ENCODE results near the gene PRKAR1B.
"Not testable (repeated sequence)": the region's sequence is repeated elsewhere in the genome, so short reads cannot be mapped to it uniquely, and the experiment has no call there.

The PRKAR1B gene

GRCh38 chr7:618539-619367 is 108.3 kb downstream of the PRKAR1B start:
- Histone ChIP-seq H3K4me3 (ENCODE audit: severe bottlenecking) (no peak overlapping the region), H3K27me3 (ENCODE audit: insufficient read depth, poor library complexity, severe bottlenecking) (no peaks in the 10 kb centered on the region), H3K27ac (ENCODE audit: poor library complexity, severe bottlenecking) (no peak overlapping the region), H3K4me1 (ENCODE audit: insufficient read depth, poor library complexity, severe bottlenecking) (peaks cover 8% of the 10 kb centered on the region), H3K9me3 (ENCODE audit: severe bottlenecking) (peaks cover 4% of the 10 kb centered on the region), H3K36me3 (ENCODE audit: low read depth) (no peaks in the 10 kb centered on the region)
- TF ChIP-seq CTCF (IDR thresholded peaks at IDR 0.05; ENCODE audit: poor library complexity, severe bottlenecking) = no peak
- DNase-seq (ENCODE audit: low spot score) = no peak
- no peak for ATAC-seq (ENCODE audit: low read depth)

- TF ChIP-seq CTCF (IDR thresholded peaks at IDR 0.05; ENCODE audit: poor library complexity, severe bottlenecking) = no peak
- Histone ChIP-seq H3K9me3 (ENCODE audit: severe bottlenecking) (peaks cover 4% of the 10 kb centered on the region), H3K27ac (ENCODE audit: poor library complexity, severe bottlenecking) (no peak overlapping the region), H3K27me3 (ENCODE audit: insufficient read depth, poor library complexity, severe bottlenecking) (no peaks in the 10 kb centered on the region), H3K36me3 (ENCODE audit: low read depth) (no peaks in the 10 kb centered on the region), H3K4me3 (ENCODE audit: severe bottlenecking) (no peak overlapping the region), H3K4me1 (ENCODE audit: insufficient read depth, poor library complexity, severe bottlenecking) (peaks cover 15% of the 10 kb centered on the region)
- DNase-seq (ENCODE audit: low spot score) = no peak
- no peak for ATAC-seq (ENCODE audit: low read depth)
Observed at GRCh38 chr7:617614-618538, 109.2 kb downstream of the PRKAR1B start.

GRCh38 chr7:613442-614140 is 113.5 kb downstream of the PRKAR1B start:
- H3K27me3 ChIP-seq (ENCODE audit: insufficient read depth, poor library complexity, severe bottlenecking) = no peaks in the 10 kb centered on the region
- peak overlapping the region; percentile 9 for H3K4me3 ChIP-seq (ENCODE audit: severe bottlenecking)
- DNase-seq (ENCODE audit: low spot score) (no peak), ATAC-seq (ENCODE audit: low read depth) (peak; percentile 87)
- peak; percentile 31 for TF ChIP-seq CTCF (IDR thresholded peaks at IDR 0.05; ENCODE audit: poor library complexity, severe bottlenecking)
- H3K27ac ChIP-seq (ENCODE audit: poor library complexity, severe bottlenecking) = peak overlapping the region; percentile 66
- H3K4me1 ChIP-seq (ENCODE audit: insufficient read depth, poor library complexity, severe bottlenecking) = peaks cover 10% of the 10 kb centered on the region
- no peaks in the 10 kb centered on the region for H3K36me3 ChIP-seq (ENCODE audit: low read depth)
- no peaks in the 10 kb centered on the region for H3K9me3 ChIP-seq (ENCODE audit: severe bottlenecking)

DNA sequence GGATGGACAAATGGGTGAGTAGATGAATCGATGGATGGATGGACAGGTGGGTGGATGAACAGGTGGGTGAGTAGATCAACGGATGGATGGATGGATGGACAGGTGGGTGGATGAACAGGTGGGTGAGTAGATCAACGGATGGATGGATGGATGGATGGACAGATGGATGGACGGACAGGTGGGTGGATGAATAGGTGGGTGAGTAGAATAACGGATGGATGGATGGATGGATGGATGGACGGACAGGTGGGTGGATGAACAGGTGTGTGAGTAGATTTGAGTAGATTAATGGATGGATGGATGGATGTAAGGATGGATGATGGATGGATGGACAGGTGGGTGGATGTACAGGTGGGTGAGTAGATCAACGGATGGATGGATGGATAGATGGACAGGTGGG is 115.2 kb downstream of the PRKAR1B start:
- not testable (repeated sequence) for H3K27me3 ChIP-seq (ENCODE audit: insufficient read depth, poor library complexity, severe bottlenecking); ATAC-seq (ENCODE audit: low read depth); H3K27ac ChIP-seq (ENCODE audit: poor library complexity, severe bottlenecking); H3K36me3 ChIP-seq (ENCODE audit: low read depth); H3K4me1 ChIP-seq (ENCODE audit: insufficient read depth, poor library complexity, severe bottlenecking); H3K4me3 ChIP-seq (ENCODE audit: severe bottlenecking); DNase-seq (ENCODE audit: low spot score); H3K9me3 ChIP-seq (ENCODE audit: severe bottlenecking)

DNA sequence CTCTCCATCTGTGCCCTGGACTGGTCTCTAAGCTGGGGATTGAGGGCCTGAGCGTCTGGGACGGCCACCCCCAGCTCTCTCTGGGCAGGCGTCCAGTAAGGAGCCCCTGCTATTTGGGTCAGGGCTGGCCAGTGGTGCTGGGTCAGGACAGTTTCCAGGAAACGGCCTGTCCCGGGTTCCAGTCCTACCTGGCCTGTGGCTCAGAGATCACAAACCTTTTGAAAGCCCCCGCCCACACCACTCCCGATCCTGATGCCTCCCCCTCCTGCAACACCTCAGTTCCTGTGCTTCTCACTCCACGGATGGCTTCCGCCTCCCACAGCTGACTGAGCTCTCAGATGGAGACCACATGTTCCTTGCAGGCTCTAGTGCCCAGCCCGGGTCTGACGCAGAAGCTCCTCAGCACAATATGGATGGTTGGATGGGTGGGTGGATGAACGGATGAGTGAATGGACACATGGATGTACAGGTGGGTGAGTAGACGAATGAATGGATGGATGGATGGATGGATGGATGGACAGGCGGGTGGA is 115.7 kb downstream of the PRKAR1B start:
- Histone ChIP-seq H3K27ac (ENCODE audit: poor library complexity, severe bottlenecking) (no peak overlapping the region), H3K36me3 (ENCODE audit: low read depth) (no peaks in the 10 kb centered on the region), H3K4me3 (ENCODE audit: severe bottlenecking) (no peak overlapping the region), H3K9me3 (ENCODE audit: severe bottlenecking) (no peaks in the 10 kb centered on the region), H3K27me3 (ENCODE audit: insufficient read depth, poor library complexity, severe bottlenecking) (no peaks in the 10 kb centered on the region), H3K4me1 (ENCODE audit: insufficient read depth, poor library complexity, severe bottlenecking) (peaks cover 10% of the 10 kb centered on the region)
- no peak for DNase-seq (ENCODE audit: low spot score)
- no peak for TF ChIP-seq CTCF (IDR thresholded peaks at IDR 0.05; ENCODE audit: poor library complexity, severe bottlenecking)
- ATAC-seq (ENCODE audit: low read depth) = no peak

All from RWPE2 (cell line).